NCI-H82 (cell line): ENCODE measurements around the gene RNF26.
A peak's percentile ranks its signal among the peaks of the same experiment; 100 is the strongest.

Source experiments
- DNase-seq: peaks from one replicate; lab custom pipeline; 2025; lab: John Stamatoyannopoulos, UW

The RNF26 gene

DNA sequence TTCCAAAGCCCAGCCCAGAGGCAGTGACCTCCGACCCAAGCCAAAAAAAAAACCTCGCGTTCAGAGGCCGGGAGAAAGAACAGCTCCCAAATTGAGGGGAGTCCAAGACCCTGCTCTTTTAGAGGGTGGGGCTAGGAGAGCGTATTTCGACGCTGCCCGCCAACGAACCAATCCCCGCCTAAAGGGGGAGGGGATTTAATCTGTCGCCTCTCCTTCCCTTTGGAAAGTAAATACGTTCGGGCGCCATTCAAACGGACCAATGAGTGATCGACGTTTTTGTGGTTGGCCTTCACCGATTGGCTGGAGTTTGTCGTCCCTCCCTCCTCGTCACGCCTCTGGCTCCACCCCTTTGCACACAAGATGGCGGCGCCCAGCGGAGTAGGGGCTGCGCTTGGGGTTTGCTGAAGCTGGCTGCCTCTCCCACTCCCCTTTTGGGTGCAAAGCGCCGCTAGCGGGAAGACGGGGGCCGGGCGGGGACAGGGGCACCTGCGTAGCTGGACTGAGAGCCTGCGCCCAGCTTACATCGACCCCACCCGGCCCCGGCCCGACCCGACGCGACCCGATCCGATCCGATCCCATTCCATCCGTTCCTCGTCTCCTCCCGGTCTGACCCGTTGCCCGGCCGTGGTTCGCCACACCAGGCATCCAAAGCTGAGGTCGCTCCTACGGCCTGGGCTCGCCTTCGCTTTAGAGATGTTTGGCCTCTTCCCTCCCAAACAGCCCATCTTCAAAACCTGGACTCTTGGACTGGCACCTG, at the start of gene RNF26:
Gene RNF26 (plus strand): TSS at position 354 of the 757 bp plus-strand sequence. CDS start 596 bp downstream, outside the sequence.
- DNase-seq: peak; percentile 98

DNA sequence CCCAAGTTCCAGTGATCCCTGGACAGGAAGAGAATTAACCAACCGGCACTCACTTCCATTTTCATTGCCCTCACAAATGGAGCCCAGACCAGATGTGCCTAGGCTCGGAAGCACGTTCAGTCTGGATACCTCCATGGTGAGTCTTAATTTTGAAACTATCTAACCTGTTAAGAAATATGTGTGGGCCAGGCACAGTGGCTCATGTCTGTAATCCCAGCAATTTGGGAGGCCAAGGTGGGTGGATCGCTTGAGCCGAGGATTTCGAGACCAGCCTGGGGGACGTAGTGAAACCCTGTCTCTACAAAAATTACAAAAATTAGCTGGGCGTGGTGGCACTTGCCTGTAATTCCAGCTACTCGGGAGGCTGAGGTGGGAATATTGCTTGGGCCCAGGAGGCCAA, 48.9 kb upstream of the RNF26 start:
- no peak for DNase-seq

- DNase-seq: no peak
Observed at GRCh38 chr11:119288219-119288618, 46.1 kb upstream of the RNF26 start.

GRCh38 chr11:119290894-119291497, 43.3 kb upstream of the RNF26 start:
- DNase-seq: no peak

DNA sequence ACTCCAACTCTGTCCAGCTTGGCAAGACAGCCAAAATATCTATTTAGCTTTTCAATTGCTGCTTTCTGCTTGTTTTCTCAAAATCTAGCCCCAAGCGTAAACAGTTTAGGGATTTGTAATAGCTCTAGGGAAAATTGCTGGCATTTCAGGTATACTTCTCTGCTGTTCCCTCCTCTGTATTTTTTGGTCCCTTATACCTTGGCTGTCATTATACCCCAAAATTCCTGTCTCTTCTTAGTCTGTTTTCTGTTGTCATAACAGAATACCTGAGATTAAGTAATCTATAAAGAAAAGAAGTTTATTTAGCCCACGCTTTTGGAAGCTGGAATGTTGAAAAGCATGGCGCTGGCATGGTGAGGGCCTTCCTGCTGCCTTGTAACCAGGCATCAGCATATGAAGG, 40.9 kb upstream of the RNF26 start:
- DNase-seq: no peak

DNA sequence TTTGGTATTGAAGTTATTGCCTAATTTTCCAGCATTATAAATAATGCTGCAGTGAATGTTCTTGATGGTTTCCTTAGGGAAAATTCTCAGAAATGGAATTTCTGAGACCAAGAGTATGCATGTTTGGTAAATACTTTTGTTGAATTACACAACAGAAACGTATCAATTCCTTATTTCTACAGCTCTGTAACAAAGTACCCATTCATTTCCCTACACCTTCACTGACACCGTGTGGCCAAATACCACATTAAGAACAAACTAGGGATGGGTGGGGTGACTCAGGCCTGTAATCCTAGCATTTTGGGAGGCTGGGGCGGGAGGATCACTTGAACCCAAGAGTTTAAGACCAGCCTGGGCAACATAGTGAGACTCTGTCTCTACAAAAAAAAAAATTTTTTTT, 39.1 kb upstream of the RNF26 start:
- no peak for DNase-seq

DNA sequence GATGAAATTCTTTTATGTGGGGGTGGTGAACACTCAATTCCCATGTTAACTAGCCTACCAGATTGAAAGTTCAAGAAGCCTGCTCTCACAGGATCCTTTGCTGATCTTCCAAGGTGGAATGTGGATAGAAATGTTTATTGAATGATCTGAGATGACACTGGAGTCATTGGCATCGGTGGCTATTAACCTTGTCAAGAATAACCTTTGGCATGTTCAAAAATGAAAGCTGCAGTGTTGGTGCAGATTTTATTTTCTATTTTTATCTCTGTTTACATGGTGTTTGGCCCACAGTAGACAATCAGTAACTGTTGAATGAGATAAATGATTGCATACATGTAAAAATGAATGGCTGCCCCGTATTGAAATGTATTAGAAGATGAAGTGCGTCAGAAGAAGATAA, 36.4 kb upstream of the RNF26 start:
- no peak for DNase-seq

GRCh38 chr11:119298726-119299125, 35.6 kb upstream of the RNF26 start:
- no peak for DNase-seq

- no peak for DNase-seq
Observed at GRCh38 chr11:119299416-119299815, 34.9 kb upstream of the RNF26 start.

DNA sequence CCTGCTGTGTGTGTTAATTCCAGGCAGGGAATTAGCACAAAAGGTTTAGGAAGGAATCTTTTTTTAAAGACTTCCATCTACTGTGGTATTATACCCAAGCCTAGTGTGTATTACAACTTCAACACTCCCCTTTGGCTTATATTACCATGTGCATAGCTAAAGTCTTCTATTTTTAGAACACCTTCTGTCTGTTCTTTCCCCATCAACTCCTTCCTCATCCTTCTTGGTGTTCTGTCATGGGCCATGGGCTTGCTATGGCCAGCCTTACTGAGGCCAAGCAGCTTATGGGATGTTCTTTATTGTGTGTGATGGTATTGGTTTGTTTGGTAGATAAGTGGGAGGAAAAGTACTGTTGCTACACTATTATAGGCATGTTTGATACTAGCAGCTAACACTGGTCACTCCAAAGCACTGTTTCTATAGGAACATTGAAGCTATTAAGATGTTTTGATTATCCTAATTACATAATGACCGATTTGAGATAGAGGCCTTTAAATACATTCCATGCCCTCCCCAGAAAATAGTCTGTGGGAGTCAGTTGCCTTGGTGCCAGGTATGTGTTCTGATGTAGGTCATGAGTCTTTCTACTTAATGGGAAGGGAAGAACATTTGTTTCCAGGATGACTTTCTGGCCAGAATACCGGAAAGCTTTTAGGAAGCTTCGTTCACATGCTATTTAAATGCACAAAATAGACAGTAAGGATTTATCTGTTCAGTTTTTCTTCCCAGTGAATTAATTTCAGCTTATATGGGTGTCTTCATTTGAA, 33.9 kb upstream of the RNF26 start:
- peak; percentile 54 for DNase-seq

DNA sequence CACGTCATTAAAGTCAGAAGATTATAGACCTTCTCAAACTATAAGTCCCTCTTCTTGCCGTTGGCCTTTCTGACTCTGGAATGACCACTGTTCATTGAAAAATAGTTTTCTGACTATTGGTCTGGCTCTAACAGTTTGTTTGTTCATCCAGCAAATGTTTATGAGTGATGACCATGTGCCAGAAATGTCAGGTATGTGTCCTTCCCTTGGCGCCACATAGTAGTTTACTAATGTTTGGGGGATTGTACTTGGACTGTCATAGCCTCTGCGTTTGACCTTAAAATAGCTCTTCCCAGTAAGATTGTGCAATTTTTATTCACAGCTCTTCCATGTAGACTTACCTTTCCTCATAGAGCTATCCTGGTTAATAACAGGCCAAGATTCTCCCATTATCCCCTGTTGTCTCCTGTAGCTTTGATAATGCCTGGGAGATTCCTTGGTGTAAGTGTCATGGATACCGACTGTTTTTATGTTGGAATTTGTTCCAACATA, 31.1 kb upstream of the RNF26 start:
- no peak for DNase-seq

DNA sequence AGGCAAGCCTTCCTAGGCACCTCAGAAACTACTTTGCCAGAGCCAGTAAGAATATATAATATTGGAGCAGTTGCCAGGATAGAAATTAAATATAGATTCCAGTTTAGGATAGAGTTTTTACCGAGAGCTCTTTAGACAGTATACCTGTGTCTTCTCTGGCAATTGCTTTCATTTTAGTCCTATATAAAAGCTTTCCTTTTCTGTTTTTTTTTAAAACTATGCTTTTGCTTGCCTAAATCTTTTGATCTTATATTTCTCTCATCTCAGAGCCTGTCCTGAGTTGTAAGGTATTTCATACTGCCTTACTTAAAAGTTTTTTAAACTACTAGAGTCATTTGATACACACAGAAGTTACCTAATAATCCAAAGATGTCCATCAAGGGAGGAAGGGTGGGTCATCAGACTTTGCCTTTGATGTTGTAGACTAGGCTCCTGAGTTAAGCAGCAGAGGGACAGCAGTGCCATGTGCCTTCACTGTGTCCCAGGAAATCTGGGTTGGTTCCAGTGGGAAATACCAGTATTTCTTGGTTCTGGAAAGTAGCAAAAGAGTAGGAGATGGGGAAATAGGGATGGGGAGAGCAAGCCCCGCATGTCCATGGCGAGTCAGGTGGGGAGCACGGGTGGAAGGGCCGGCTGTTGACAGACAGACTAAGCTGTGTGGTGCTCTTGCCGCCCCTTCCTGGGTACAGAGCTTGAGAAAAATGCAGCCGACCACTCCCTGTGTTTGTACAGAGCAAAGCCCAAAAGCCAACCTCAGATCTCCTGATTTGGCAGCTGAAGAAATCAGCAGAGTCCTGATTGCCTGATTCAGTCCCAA, 28.6 kb upstream of the RNF26 start:
- no peak for DNase-seq

- DNase-seq: no peak
Observed at GRCh38 chr11:119306373-119306890, 27.9 kb upstream of the RNF26 start.

- DNase-seq: peak; percentile 40
Observed at GRCh38 chr11:119307219-119307618, 27.1 kb upstream of the RNF26 start.

- no peak for DNase-seq
Observed at GRCh38 chr11:119307974-119308373, 26.4 kb upstream of the RNF26 start.

- DNase-seq: no peak
Observed at GRCh38 chr11:119309411-119309810, 24.9 kb upstream of the RNF26 start.

DNA sequence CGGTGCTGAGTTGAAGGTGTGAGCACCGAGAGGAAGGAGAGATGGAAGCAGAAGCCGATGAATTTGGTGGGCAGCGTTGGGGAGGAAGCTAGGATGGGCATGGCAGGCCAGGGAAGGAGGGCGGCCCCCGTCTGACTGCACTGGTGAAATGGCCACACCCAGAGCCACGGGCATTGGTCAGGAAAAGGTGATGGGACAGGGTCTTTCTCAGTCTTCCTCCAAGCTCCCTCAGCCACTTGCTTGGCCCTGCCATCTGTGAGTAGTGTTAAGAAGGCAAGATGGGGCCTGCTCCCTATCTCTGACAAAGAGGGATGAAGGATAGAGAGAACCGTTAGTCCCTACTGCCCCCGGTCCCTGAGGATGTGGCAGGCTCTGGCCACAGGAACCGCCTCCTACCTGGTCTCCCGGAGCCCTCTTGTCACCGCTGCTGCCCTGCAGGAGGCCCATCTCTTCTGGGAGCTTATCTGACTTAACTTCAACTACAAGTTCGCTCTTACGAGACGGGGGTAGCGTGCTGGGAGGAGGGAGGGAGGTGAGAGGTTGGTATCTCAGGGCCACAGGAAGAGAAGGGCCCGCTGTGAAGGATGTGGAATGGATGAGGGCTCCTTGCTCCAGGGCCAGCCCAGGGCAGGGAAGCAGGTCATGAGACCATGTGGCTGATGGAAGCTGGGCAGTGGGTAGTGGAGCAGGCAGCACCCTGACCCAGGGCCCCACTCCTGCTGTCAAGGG, 24.2 kb upstream of the RNF26 start:
- no peak for DNase-seq

- no peak for DNase-seq
Observed at GRCh38 chr11:119310682-119311052, 23.7 kb upstream of the RNF26 start.

DNA sequence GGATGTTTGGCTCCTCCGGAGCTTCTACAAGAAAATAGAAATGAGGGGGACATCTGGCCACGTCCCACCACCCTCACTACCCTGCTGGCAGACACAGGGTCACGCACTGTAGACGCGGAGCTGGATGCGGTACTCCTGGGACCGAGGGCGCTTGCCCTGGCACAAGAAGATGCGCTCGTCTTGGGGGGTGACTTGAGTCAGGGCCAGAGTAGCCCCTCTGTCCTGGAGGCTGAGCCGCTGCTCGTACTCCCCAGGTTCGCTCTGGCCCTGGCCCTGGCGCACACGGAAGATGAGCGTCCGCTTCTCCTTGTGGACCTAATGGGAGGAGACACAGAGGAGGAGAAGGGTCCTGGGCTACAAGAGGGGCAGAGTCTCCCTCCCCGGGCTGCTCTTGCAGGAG, 19.6 kb upstream of the RNF26 start:
- DNase-seq: no peak

- DNase-seq: no peak
Observed at GRCh38 chr11:119315131-119316015, 19.0 kb upstream of the RNF26 start.
